ENCODE measurements around the gene COX7A2L. TPM values are rescaled to one million over a fixed set of nuclear protein-coding genes. Genes with fewer than 3 reads are reported as not detected.

COX7A2L gene, protein sequence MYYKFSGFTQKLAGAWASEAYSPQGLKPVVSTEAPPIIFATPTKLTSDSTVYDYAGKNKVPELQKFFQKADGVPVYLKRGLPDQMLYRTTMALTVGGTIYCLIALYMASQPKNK
- 151 to 181 TPM (median 154 TPM) in 5 replicates for total RNA-seq (2022; extraction: Qiagen RNA extraction)

GRCh38 chr2:42360890-42361727 is at the start of gene COX7A2L:
TSS of gene COX7A2L (minus strand) at chr2:42361217. CDS start at chr2:42361161, 56 bp downstream.

Other genes with a start within 250 kb of the COX7A2L start
- 24.4 to 29.6 TPM (median 28.2 TPM) in 5 replicates for gene EML4, start 191.9 kb downstream of the COX7A2L start, total RNA-seq (2022; extraction: Qiagen RNA extraction)
- gene KCNG3, start 132.8 kb upstream of the COX7A2L start, total RNA-seq (2022; extraction: Qiagen RNA extraction): 0.55 to 0.95 TPM (median 0.77 TPM) in 5 replicates
- 26.7 to 35.6 TPM (median 29.9 TPM) in 5 replicates for gene MTA3, start 207.4 kb upstream of the COX7A2L start, total RNA-seq (2022; extraction: Qiagen RNA extraction)

Data from A549 treated with CORT108297 at 1 μM for 4 hours (cell line).